Mesendoderm (in vitro differentiated cells): ENCODE measurements around the gene MEIOB.

Source experiments
- DNase-seq: peaks from one replicate; pipeline ENCODE4 v3.0.0; 2013
- H2AK5ac ChIP-seq: 2 replicates; pipeline ENCODE4 v1.6.1; 2013; ENCODE audit warnings: low read length, inconsistent platforms
- H2BK120ac ChIP-seq: 2 replicates; pipeline ENCODE4 v1.6.1; 2013; ENCODE audit warnings: low read depth, mild to moderate bottlenecking, low read length, moderate library complexity, mixed read lengths
- H2BK15ac ChIP-seq: replicated peaks from 2 replicates; pipeline ENCODE4 v1.6.1; 2013; ENCODE audit warnings: low read depth, mild to moderate bottlenecking, moderate library complexity
- H2BK5ac ChIP-seq: 2 replicates; pipeline ENCODE4 v1.6.1; 2013; ENCODE audit warnings: low read length, inconsistent platforms
- H3K18ac ChIP-seq: 2 replicates; pipeline ENCODE4 v1.6.1; 2013; ENCODE audit warnings: mild to moderate bottlenecking, low read length, mixed read lengths
- H3K23ac ChIP-seq: one replicate; pipeline ENCODE4 v1.6.1; 2013; ENCODE audit warnings: low read length
- H3K27ac ChIP-seq: 2 replicates; pipeline ENCODE4 v1.5.1; 2013; ENCODE audit warnings: low read depth, mild to moderate bottlenecking, inconsistent platforms, low read length, moderate library complexity
- H3K27me3 ChIP-seq: 2 replicates; pipeline ENCODE4 v1.6.1; 2013; ENCODE audit warnings: low read length, control low read depth, mild to moderate bottlenecking, inconsistent platforms; ENCODE audit not compliant: insufficient read depth, poor library complexity
- H3K36me3 ChIP-seq: 2 replicates; pipeline ENCODE4 v1.6.1; 2013; ENCODE audit warnings: low read length, inconsistent platforms; ENCODE audit not compliant: control insufficient read depth, insufficient read depth
- H3K4ac ChIP-seq: one replicate; pipeline ENCODE4 v1.6.1; 2013; ENCODE audit warnings: low read depth, mild to moderate bottlenecking, low read length, moderate library complexity
- H3K4me1 ChIP-seq: 2 replicates; pipeline ENCODE4 v1.6.1; 2013; ENCODE audit warnings: low read depth, low read length, inconsistent platforms; ENCODE audit not compliant: control insufficient read depth
- H3K4me2 ChIP-seq: 2 replicates; pipeline ENCODE4 v1.6.1; 2013; ENCODE audit warnings: low read length
- H3K4me3 ChIP-seq: 2 replicates; pipeline ENCODE4 v1.5.1; 2013; ENCODE audit warnings: mild to moderate bottlenecking, low read length
- H3K56ac ChIP-seq: one replicate; pipeline ENCODE4 v1.6.1; 2013; ENCODE audit warnings: low read length
- H3K79me1 ChIP-seq: 2 replicates; pipeline ENCODE4 v1.6.1; 2013; ENCODE audit warnings: low read length, inconsistent platforms
- H3K79me2 ChIP-seq: 2 replicates; pipeline ENCODE4 v1.6.1; 2013; ENCODE audit warnings: mild to moderate bottlenecking, low read length; ENCODE audit not compliant: control insufficient read depth, insufficient read depth
- H3K9ac ChIP-seq: 2 replicates; pipeline ENCODE4 v1.6.1; 2013; ENCODE audit warnings: low read length, inconsistent platforms
- H4K5ac ChIP-seq: one replicate; pipeline ENCODE4 v1.6.1; 2013; ENCODE audit warnings: low read length
- H4K8ac ChIP-seq: one replicate; pipeline ENCODE4 v1.6.1; 2013; ENCODE audit warnings: low read depth, mild to moderate bottlenecking, control low read depth, low read length, moderate library complexity
- WGBS: extraction: QIAGEN DNeasy Blood & Tissue Kit; methylation state at CpG from one replicate; pipeline ENCODE4 v1.1.7; 2013; ENCODE audit warnings: low lambda C conversion rate, missing lambda C conversion rate; ENCODE audit not compliant: insufficient coverage; ENCODE audit errors: extremely low coverage; 5-methylcytosine and 5-hydroxymethylcytosine counted together

MEIOB gene

DNA sequence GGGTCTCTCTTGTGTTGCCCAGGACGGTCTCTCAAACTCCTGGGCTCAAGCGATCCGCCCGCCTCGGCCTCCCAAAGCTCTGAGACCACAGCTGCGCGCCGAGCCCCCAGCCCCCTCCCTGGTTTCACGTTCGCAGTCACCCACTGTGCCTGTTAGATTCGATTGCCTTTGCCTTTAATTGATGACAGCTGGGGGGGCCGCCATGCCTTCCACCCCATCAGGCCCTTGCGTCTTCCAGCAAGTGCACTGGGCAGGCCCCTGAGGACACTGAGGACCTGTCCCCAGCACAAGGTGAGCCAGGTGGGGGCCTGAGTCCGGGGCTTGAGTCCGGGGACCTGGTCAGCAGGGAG is 81.7 kb downstream of the MEIOB start:
- H2BK15ac ChIP-seq: no peak overlapping the region
- H3K27ac ChIP-seq: no peak overlapping the region
- H3K36me3 ChIP-seq: peaks cover 2% of the 10 kb centered on the region
- H3K18ac ChIP-seq: no peak overlapping the region
- no peak for DNase-seq
- no peak overlapping the region for H3K4ac ChIP-seq
- no peak overlapping the region for H3K4me2 ChIP-seq
- no peak overlapping the region for H3K56ac ChIP-seq
- H3K79me2 ChIP-seq: peaks cover 10% of the 10 kb centered on the region
- H4K8ac ChIP-seq: no peak overlapping the region
- H3K4me1 ChIP-seq: no peaks in the 10 kb centered on the region
- H3K4me3 ChIP-seq: no peak overlapping the region
- no peak overlapping the region for H3K9ac ChIP-seq
- H2BK5ac ChIP-seq: no peak overlapping the region
- H2AK5ac ChIP-seq: no peak overlapping the region
- no peak overlapping the region for H2BK120ac ChIP-seq
- H3K79me1 ChIP-seq: peaks cover 8% of the 10 kb centered on the region
- H3K23ac ChIP-seq: no peak overlapping the region
- H3K27me3 ChIP-seq: no peaks in the 10 kb centered on the region
- H4K5ac ChIP-seq: no peak overlapping the region
- WGBS: no CpG with 5 or more reads among the region's 15 CpGs

GRCh38 chr16:1789643-1790045 is 82.3 kb downstream of the MEIOB start:
- Histone ChIP-seq H4K8ac (no peak overlapping the region), H3K56ac (no peak overlapping the region), H4K5ac (no peak overlapping the region), H3K4me1 (no peaks in the 10 kb centered on the region), H2BK120ac (no peak overlapping the region), H3K23ac (no peak overlapping the region), H3K79me2 (peaks cover 13% of the 10 kb centered on the region), H3K27me3 (no peaks in the 10 kb centered on the region), H3K27ac (no peak overlapping the region), H2BK15ac (no peak overlapping the region), H3K4me3 (no peak overlapping the region), H3K79me1 (peaks cover 11% of the 10 kb centered on the region), H3K36me3 (peaks cover 2% of the 10 kb centered on the region), H2BK5ac (no peak overlapping the region), H3K4ac (no peak overlapping the region), H2AK5ac (no peak overlapping the region), H3K9ac (no peak overlapping the region), H3K18ac (no peak overlapping the region), H3K4me2 (no peak overlapping the region)
- WGBS: no CpG with 5 or more reads among the region's 25 CpGs
- DNase-seq: no peak

DNA sequence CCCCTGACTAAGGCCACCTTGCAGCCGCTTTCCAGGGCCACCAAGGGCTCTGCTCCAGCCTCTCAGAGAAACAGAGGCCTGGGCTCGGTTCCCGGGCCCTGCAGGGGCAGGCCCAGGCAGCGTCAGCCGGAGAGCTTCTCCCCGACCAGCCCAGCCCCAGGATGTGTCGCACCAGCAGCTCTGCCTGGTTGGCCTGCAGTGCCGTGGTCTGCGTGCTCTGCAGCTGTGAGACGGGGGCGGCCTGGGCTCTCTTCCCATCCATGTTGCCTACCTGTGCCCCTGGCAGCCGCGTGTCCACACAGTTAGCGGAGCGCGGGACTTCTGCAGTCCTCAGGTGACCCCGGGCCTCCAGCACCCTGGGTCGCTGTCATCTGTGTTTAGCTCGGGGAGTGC is 83.3 kb downstream of the MEIOB start:
- H3K27ac ChIP-seq: no peak overlapping the region
- H3K4me3 ChIP-seq: no peak overlapping the region
- peaks cover 11% of the 10 kb centered on the region for H3K79me1 ChIP-seq
- WGBS: no CpG with 5 or more reads among the region's 19 CpGs
- no peak overlapping the region for H4K5ac ChIP-seq
- no peak overlapping the region for H3K18ac ChIP-seq
- H3K4me1 ChIP-seq: no peaks in the 10 kb centered on the region
- H4K8ac ChIP-seq: no peak overlapping the region
- no peak overlapping the region for H3K4me2 ChIP-seq
- no peak overlapping the region for H2BK120ac ChIP-seq
- H3K23ac ChIP-seq: no peak overlapping the region
- no peak overlapping the region for H2BK5ac ChIP-seq
- no peak overlapping the region for H3K56ac ChIP-seq
- peaks cover 2% of the 10 kb centered on the region for H3K36me3 ChIP-seq
- H2AK5ac ChIP-seq: no peak overlapping the region
- no peak for DNase-seq
- no peak overlapping the region for H2BK15ac ChIP-seq
- H3K9ac ChIP-seq: no peak overlapping the region
- peaks cover 19% of the 10 kb centered on the region for H3K79me2 ChIP-seq
- H3K27me3 ChIP-seq: no peaks in the 10 kb centered on the region
- H3K4ac ChIP-seq: no peak overlapping the region

GRCh38 chr16:1788095-1788707 is 83.8 kb downstream of the MEIOB start:
- no peak for DNase-seq
- Histone ChIP-seq H3K9ac (no peak overlapping the region), H3K4me2 (no peak overlapping the region), H3K56ac (no peak overlapping the region), H2BK5ac (no peak overlapping the region), H2BK120ac (no peak overlapping the region), H3K4ac (no peak overlapping the region), H3K79me1 (peaks cover 13% of the 10 kb centered on the region), H4K5ac (no peak overlapping the region), H3K27ac (no peak overlapping the region), H3K27me3 (no peaks in the 10 kb centered on the region), H3K4me1 (no peaks in the 10 kb centered on the region), H3K18ac (no peak overlapping the region), H3K4me3 (no peak overlapping the region), H3K23ac (no peak overlapping the region), H4K8ac (no peak overlapping the region), H2AK5ac (no peak overlapping the region), H2BK15ac (no peak overlapping the region), H3K36me3 (peaks cover 2% of the 10 kb centered on the region), H3K79me2 (peaks cover 22% of the 10 kb centered on the region)
- no CpG with 5 or more reads among the region's 38 CpGs for WGBS

GRCh38 chr16:1787322-1788094 is 84.5 kb downstream of the MEIOB start:
- Histone ChIP-seq H3K4me3 (no peak overlapping the region), H3K4me2 (no peak overlapping the region), H3K4me1 (no peaks in the 10 kb centered on the region), H3K56ac (no peak overlapping the region), H3K36me3 (peaks cover 2% of the 10 kb centered on the region), H2BK120ac (no peak overlapping the region), H3K27me3 (no peaks in the 10 kb centered on the region), H3K9ac (no peak overlapping the region), H4K8ac (no peak overlapping the region), H2BK15ac (no peak overlapping the region), H3K79me2 (peaks cover 22% of the 10 kb centered on the region), H4K5ac (no peak overlapping the region), H3K27ac (no peak overlapping the region), H3K23ac (no peak overlapping the region), H3K4ac (no peak overlapping the region), H3K18ac (no peak overlapping the region), H2BK5ac (no peak overlapping the region), H3K79me1 (peaks cover 13% of the 10 kb centered on the region), H2AK5ac (no peak overlapping the region)
- WGBS: no CpG with 5 or more reads among the region's 44 CpGs
- no peak for DNase-seq

DNA sequence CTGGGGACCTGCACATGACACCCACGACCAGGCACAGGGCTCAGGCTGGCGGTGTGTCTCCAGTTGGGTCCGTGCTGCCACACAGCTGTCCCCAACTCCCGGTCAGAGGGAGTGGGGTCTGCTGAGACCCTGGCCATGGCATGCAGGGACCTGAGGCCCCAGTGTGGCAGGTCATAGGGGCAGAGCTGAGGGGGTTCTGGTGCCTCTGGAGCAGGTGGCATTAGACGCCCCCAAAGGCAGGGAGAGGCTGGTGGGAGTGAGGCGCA is 85.0 kb downstream of the MEIOB start:
- Histone ChIP-seq H3K27ac (no peak overlapping the region), H3K4me3 (no peak overlapping the region), H3K36me3 (peaks cover 2% of the 10 kb centered on the region), H3K23ac (no peak overlapping the region), H4K5ac (no peak overlapping the region), H2BK15ac (no peak overlapping the region), H3K79me2 (peaks cover 22% of the 10 kb centered on the region), H2BK5ac (no peak overlapping the region), H3K79me1 (peaks cover 13% of the 10 kb centered on the region), H3K4ac (no peak overlapping the region), H2AK5ac (no peak overlapping the region), H3K18ac (no peak overlapping the region), H3K4me1 (no peaks in the 10 kb centered on the region), H4K8ac (no peak overlapping the region), H3K9ac (no peak overlapping the region), H3K27me3 (no peaks in the 10 kb centered on the region), H3K56ac (no peak overlapping the region), H3K4me2 (no peak overlapping the region), H2BK120ac (no peak overlapping the region)
- no CpG with 5 or more reads among the region's 6 CpGs for WGBS
- DNase-seq: no peak
